ENCODE measurements around the gene LATS2.
A peak's percentile ranks its signal among the peaks of the same experiment; 100 is the strongest.
"Not testable (repeated sequence)": the region's sequence is repeated elsewhere in the genome, so short reads cannot be mapped to it uniquely, and the experiment has no call there.

LATS2 gene

DNA sequence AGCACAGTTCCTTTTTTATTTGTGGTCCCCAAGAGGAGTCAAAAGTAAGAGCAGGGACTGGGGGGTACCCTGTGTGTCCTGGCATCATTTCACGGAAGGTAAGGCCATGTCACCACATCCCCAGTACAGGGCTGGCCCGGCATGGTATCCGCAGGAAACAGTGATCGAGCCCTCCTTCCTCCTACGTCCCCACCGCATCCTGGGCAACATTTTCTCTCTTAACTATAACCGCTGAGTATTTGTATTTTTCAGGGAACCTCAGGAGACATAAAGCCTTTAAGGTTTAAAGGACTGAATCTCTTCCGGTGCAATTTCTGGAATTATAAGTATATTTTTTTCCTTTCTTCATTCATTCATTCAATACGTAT is 13.6 kb upstream of the LATS2 start:
- no peak for DNase-seq

DNA sequence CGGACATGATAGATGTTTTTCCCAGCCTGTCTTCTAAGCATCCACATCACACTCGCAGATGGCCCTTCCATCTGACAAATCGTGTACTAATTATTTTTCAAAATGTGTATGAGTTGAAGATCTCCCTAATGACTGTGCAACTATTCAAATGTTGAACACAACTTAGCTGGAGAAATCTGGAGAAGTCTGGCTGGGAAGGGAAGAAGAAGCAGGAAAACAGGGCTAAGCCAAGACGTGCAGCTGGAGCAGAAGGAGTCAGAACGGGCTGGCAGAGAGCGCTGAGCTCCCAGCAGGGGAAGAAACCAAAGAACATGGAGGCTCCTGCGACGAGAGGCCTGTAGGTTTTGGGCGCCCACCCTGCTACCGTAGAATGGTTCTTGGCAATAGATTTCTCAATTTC is 13.2 kb upstream of the LATS2 start:
- DNase-seq, result no peak

DNA sequence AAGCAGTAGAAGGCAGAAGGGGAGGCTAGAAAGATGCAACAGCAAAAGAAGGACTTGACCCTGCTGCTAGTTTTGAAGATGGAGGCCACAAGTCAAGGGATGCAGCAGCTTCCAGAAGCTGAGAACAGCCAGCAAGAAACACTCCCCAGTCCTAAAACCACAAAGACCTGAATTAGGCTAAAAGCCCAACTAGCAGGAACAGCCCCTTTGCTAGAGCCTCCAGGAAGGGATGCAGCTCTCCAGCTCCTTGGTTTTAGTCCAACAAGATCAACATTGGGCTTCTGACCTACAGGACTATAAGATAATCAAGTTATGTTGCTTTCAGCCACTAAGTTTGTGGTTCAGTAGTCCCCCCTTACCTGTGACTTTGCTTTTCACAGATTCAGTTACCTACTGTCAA is 10.5 kb upstream of the LATS2 start:
- no peak for DNase-seq

- peak; percentile 44 for DNase-seq
Observed at GRCh38 chr13:21071015-21071414, 9.6 kb upstream of the LATS2 start.

DNA sequence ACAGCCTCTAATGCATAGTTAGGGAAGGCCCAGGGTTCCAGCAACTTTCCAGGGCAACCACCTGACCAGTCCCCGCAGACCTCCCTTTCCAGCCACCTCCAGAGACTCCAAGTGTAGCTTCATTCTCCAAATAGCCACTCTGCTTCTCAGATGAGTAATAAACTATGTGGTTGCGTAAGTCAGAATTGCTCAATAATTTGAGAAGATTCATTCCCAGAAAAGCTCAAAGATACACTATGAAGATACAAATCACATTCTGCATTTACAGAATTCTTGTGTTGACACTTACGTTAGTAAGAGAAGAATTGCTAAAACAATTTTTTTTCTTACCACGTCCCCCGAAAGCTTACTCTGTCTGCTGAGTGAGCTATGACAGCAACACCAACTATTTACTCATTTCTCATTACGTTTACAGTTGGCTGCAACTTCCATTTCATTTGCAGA is 8.2 kb upstream of the LATS2 start:
- DNase-seq, result peak; percentile 97

DNA sequence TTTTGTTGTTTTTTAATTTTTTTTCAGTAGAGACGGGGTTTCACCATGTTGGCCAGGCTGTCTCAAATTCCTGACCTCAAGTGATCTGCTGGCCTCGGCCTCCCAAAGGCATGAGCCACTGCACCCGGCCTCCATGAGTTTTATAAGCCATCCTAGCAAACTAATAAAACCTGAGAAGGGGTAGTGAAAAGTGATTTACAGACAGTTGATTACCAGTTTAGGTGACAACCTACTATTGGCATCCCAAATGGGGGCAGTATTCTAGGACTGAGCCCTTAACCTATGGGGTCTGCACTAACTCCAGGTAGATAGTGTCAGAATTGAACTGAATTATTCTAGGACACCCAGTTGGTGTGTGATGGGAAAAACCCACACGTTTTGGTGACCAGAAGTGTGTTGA is 6.5 kb upstream of the LATS2 start:
- no peak for DNase-seq

DNA sequence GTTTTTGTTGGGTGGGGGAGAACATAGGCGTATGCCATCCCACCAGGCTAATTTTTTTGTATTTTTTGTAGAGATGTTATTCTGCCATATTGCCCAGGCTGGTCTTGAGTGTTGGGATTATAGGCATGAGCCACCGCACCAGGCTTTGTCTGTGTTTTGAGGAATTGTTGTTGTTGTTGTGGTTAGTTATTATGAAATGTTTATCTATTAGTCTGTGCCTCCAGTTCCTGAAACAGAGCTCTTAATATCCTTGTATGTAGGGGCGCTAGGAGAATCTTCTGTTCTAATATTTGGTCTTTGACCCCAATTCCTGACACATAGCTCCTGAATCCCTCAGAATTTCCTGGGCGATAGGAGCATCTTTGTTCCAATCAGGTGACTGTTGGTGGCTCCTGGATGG is 5.6 kb upstream of the LATS2 start:
- no peak for DNase-seq

GRCh38 chr13:21065686-21066085 is 4.3 kb upstream of the LATS2 start:
- DNase-seq, result no peak

DNA sequence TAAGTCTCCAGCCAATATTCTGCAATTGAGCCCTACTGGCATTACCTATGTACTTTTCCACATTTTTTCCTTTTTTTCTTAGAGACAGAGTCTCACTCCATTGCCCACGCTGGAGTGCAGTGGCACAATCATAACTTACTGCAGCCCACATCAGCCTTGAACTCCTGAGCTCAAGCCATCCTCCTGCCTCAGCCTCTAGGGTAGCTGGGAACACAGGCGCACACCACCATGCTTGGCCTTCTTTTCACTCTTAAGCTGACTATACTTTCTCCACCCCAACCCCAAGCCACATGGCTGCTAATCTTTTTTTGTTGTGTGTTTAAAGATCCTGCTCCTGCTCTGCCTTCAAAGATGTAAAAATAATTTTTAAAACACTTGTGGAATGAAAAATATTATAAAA is 1.6 kb upstream of the LATS2 start:
- no peak for DNase-seq

- DNase-seq, result peak; percentile 46
Observed at GRCh38 chr13:21060338-21061028, 903 bp downstream of the LATS2 start.

GRCh38 chr13:21059641-21060337 is 1.6 kb downstream of the LATS2 start:
- DNase-seq, result no peak

DNA sequence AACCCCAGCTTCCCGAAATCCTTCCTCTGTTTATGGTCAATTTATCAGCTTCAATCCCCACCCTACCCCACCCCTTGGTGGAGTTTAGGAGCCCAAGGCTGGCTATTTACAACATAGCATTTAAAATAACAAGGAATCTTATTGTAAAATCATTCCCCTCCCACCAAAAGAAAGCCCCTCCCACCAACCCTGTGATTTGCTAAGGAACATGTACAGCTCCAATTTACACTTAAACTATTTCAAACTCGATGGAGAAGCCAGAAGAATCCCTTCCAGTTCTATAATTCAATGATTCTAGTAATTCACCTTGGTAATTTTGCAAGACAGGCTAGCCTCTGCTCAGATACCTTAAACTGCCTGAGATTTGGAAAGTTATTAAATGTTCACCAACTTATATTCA is 3.0 kb downstream of the LATS2 start:
- DNase-seq, result peak; percentile 55

DNA sequence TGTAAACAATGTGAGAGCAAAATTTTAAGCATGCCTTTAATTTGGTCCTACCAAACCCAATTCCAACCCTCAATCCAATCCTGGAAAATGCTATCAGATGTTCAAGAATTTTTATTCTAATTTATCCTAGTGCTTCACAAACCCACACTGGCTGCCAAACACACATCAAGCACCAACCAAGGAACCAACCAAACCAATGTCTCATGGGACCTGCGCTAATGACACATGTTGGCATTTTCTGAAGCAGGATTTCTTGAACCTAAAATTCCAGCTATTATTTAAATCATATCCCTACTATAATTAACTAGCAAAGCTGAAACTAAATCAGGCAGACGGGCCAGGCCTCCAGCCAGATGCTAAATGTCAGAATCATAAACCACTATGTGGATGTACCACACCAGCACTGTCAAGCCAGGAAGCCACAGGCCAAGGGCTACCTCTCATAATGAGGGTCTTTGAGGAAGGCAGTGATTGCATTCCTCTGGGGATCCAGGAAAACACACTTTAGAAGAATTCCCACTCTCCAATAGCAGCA is 5.8 kb downstream of the LATS2 start:
- no peak for DNase-seq

DNA sequence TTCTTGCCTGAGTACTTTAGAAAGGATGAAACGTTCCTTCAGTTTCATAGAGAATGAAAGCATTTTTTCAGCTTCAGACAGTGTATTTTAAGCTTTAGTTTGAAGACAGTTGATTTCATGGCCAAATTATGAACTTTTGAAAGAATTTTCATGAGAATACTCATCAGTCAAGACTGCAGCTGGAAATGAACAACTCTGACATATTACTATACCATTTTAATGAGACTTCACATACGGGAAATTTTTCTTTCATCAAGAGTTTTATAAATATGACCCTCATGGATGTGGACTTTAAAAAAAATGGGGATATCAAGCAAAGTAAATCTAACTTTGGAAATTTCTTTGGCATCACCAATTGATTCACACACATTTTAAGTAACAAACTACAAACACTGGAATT is 6.4 kb downstream of the LATS2 start:
- DNase-seq, result peak; percentile 51

DNA sequence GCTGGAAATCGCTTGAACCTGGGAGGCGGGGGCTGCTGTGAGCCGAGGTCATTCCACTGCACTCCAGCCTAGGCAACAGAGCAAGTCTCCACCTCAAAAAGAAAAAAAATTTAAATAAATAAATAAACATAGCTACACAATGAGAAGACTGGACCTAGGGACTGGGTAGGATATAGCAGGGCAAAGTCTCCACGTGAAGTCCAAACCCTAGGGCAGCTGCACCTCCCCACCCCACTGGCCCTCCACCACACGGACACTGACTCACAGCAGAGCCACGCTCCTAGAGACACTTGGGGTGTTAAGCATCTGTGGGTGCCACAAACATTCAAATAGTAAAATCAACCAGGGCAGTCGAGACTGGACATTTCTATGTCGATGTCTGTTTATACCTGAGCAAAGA is 7.1 kb downstream of the LATS2 start:
- DNase-seq, result peak; percentile 64

DNA sequence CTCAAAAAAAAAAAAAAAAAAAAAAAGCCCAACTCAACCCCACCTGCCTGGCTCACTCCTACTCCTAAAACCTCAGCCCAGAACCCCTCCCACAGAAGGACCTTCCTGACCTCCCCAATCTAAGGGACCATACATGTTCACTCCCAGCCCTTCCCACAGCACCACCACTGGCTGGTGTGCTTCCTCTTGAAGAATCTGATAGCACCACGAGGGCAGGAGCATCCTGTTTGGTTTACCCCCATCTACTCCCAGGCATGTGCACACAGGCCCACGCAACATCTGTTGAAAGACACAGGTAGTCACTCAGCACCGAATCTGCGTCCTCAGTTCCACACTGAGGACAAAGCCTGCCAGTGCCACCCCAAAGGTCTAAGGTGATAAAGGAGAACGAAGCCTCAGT is 8.2 kb downstream of the LATS2 start:
- no peak for DNase-seq

DNA sequence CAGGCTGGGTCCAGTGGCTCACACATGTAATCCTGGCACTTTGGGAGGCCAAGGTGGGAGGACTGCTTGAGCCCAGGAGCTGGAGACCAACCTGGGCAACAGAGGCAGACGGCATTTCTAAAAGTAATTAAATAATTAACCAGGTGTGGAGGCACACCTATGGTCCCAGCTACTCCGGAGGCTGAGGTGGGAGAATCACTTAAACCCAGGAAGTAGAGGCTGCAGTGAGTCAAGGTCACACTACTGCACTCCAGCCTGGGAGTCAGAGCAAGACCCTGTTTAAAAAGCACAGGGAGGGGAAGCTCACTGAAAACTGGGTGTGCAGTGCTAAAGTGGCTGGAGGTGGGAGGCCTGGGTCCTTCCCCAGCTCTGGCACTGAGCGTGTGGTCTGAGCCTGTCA is 9.7 kb downstream of the LATS2 start:
- no peak for DNase-seq

- peak; percentile 36 for DNase-seq
Observed at GRCh38 chr13:21050288-21051197, 10.8 kb downstream of the LATS2 start.

DNA sequence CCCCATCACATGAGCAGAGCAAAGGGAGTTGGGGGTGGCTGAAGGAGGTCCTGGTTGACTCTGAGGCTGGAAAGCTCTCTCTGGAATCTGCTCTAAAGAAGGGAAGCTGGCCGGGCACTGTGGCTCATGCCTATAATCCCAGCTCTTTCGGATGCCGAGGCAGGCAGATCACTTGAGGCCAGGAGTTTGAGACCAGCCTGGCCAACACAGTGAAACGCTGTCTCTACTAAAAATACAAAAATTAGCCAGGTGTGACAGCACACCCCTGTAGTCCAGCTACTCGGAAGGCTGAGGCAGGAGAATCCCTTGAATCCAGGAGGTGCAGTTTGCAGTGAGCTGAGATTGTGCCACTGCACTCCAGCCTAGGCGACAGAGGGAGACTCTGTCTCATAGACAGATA is 11.7 kb downstream of the LATS2 start:
- DNase-seq, result not testable (repeated sequence)

DNA sequence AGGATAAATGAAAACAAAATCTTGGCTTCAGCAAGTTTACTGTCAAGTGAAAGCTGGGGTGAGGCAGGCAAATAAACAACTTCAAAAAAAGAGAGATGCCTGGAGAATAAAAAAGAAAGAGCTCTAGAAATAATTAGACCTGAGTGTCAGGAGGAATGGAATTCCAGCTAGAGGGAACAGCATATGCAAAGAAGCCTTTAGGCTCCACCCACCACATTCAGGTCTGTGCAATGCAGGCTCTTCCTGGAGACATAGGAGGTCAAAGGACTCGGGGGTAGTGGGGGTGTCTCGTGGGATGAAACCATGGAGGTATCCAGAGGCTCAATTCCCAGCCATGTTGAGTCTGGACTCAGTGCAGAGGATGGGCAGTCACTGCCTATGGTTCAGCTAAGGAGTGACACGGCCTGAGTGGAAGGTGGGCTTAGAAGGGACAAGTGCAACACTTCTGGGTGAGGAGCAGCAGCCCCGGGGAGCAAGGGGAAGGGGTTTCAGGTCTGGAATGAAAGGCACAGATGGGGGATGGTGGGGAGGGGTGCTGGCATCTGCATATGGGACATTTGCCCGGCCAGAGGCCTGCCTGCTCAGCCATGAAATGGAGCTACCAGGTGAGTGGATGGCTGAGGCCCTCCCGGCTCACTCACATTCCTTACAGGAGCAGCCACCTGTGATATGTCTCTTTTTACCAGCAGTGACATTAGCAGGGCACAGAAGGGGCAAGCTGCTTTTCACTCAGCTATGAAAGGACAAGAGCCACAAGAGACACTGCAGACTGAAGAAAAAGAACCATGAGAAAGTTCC is 12.3 kb downstream of the LATS2 start:
- DNase-seq, result no peak

GRCh38 chr13:21047591-21048282 is 13.6 kb downstream of the LATS2 start:
- no peak for DNase-seq

DNA sequence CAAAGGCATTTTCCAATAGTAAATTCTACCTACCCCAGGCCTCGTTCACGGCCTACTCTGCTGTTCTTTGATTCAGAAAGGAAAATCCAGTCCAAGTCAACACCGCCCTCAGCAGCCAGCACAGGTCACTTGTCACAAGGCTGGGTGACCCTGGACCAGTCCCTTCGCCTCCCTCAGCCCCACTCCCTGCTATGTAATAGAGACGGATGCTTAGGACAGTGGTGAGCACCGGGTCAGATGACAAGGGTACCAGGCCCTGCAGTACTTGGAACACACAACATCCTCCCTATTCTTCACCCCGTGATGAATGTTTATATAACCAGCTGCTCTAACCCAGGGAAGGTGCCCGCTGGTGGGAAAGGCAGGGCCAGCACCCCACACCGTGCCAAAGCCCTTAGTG is 14.3 kb downstream of the LATS2 start:
- DNase-seq, result no peak

All from EL (cell line).